B cell (primary cell): ENCODE results near the gene POLDIP3. TPM values are rescaled to one million over a fixed set of nuclear protein-coding genes. Genes with fewer than 3 reads are reported as not detected.
A peak's percentile ranks its signal among the peaks of the same experiment; 100 is the strongest.

Source experiments
- ATAC-seq: fragments of 200-7000 bp; cut with Tn5 transposase; one replicate; pipeline ENCODE4 v1.10.0; 2021; ENCODE audit warnings: low read depth, mild to moderate bottlenecking, moderate number of reproducible peaks, moderate library complexity
- CTCF ChIA-PET: fragments of 350-600 bp; sonication (Branson Sonifier 250); formaldehyde crosslinking; loops from one replicate; lab custom pipeline; 2021; ENCODE audit warnings: antibody characterized with exemption, inconsistent platforms; lab: Charles Lee
- POLR2A ChIA-PET: fragments of 350-600 bp; sonication (Branson Sonifier 250); formaldehyde crosslinking; loops from one replicate; lab custom pipeline; 2021; ENCODE audit warnings: antibody characterized with exemption; lab: Charles Lee
- DNase-seq: peaks from one replicate; pipeline ENCODE4 v3.0.0; 2013
- H2AFZ ChIP-seq: 2 replicates; pipeline ENCODE4 v1.6.1; 2012; ENCODE audit warnings: mild to moderate bottlenecking, low read depth, low read length; ENCODE audit not compliant: insufficient read depth, poor library complexity, severe bottlenecking
- H3K27ac ChIP-seq, 2 donors: 1 replicate in 1 of 2; 2 replicates in 1 of 2; pipeline ENCODE4 v1.5.1; 2012 to 2013; ENCODE audit warnings: low read length in 2 of 2, mild to moderate bottlenecking in 2 of 2, moderate library complexity in 1 of 2
- H3K27me3 ChIP-seq, 4 experiments: fragments of 200-600 bp in 1 of 4; sonication (generic) in 1 of 4; replicated peaks in 1 of 4; 1 replicate in 2 of 4; 2 replicates in 2 of 4; pipeline versions ENCODE4 v1.6.1 to v1.7.0; 2013 to 2016; ENCODE audit warnings: low read length in 3 of 4, mild to moderate bottlenecking in 2 of 4, mixed read lengths in 1 of 4, moderate library complexity in 1 of 4; ENCODE audit not compliant: insufficient read depth in 4 of 4, control insufficient read depth in 3 of 4; ENCODE audit errors: control extremely low read depth in 1 of 4
- H3K36me3 ChIP-seq, 2 experiments: replicated peaks in 1 of 2; 1 replicate in 1 of 2; 2 replicates in 1 of 2; pipeline versions ENCODE4 v1.6.1 to v1.7.1; 2013; ENCODE audit warnings: low read length in 1 of 2; ENCODE audit not compliant: insufficient read depth in 2 of 2, control insufficient read depth in 1 of 2; ENCODE audit errors: control extremely low read depth in 1 of 2, extremely low read depth in 1 of 2
- H3K4me1 ChIP-seq, 2 donors: fragments of 200-600 bp in 1 of 2; sonication (generic) in 1 of 2; 1 replicate in 1 of 2; 2 replicates in 1 of 2; pipeline versions ENCODE4 v1.5.1 to v1.6.1; 2013 to 2017; ENCODE audit warnings: low read length in 2 of 2; ENCODE audit not compliant: control insufficient read depth in 2 of 2, insufficient read depth in 2 of 2
- H3K4me2 ChIP-seq: replicated peaks from 2 replicates; pipeline ENCODE3; 2012; ENCODE audit warnings: mild to moderate bottlenecking, low read depth, low read length; ENCODE audit not compliant: poor library complexity, severe bottlenecking
- H3K4me3 ChIP-seq, 5 experiments: fragments of 200-600 bp in 1 of 5; sonication (generic) in 1 of 5; 1 replicate in 3 of 5; 2 replicates in 2 of 5; pipeline versions ENCODE4 v1.5.1 to v1.7.0; 2011 to 2016; ENCODE audit warnings: low read length in 4 of 5, mild to moderate bottlenecking in 4 of 5, low read depth in 2 of 5, control low read depth in 1 of 5, moderate library complexity in 1 of 5; ENCODE audit not compliant: insufficient read depth in 1 of 5; ENCODE audit errors: control extremely low read depth in 1 of 5, extremely low read depth in 1 of 5
- H3K79me2 ChIP-seq: fragments of 200-600 bp; sonication (generic); one replicate; pipeline ENCODE4 v1.6.0; 2016; ENCODE audit warnings: low read length; ENCODE audit not compliant: control insufficient read depth, insufficient read depth
- H3K9ac ChIP-seq: fragments of 200-600 bp; sonication (generic); 2 replicates; pipeline ENCODE4 v1.6.1; 2017; ENCODE audit warnings: mild to moderate bottlenecking, low read length, moderate library complexity
- H3K9me3 ChIP-seq, 3 donors: one replicate each; pipeline versions ENCODE4 v1.6.1 to v1.7.1; 2013; ENCODE audit warnings: low read length in 2 of 3; ENCODE audit not compliant: control insufficient read depth in 2 of 3, insufficient read depth in 1 of 3; ENCODE audit errors: control extremely low read depth in 1 of 3
- H4K20me1 ChIP-seq: 2 replicates; pipeline ENCODE4 v1.6.0; 2012; ENCODE audit warnings: mild to moderate bottlenecking, low read length; ENCODE audit not compliant: insufficient read depth, control insufficient read depth, poor library complexity, severe bottlenecking
- H3K27ac Mint-ChIP-seq: one replicate; pipeline ENCODE4 v1.8.0; 2021; ENCODE audit warnings: mixed read lengths
- H3K27me3 Mint-ChIP-seq: one replicate; pipeline ENCODE4 v1.8.0; 2021; ENCODE audit warnings: mixed read lengths
- H3K4me1 Mint-ChIP-seq: one replicate; pipeline ENCODE4 v1.8.0; 2021; ENCODE audit warnings: mixed read lengths
- H3K4me3 Mint-ChIP-seq: one replicate; pipeline ENCODE4 v1.8.0; 2021; ENCODE audit warnings: mixed read lengths
- H3K9me3 Mint-ChIP-seq: one replicate; pipeline ENCODE4 v1.8.0; 2022; ENCODE audit warnings: mixed read lengths; ENCODE audit not compliant: insufficient read depth
- EZH2 ChIP-seq: IDR thresholded peaks from 2 replicates; pipeline ENCODE4 v1.6.1; 2012; ENCODE audit warnings: borderline replicate concordance, low read depth, mild to moderate bottlenecking, moderate library complexity, low read length; ENCODE audit not compliant: insufficient read depth, poor library complexity, severe bottlenecking
- WGBS: methylation state at CpG from one replicate; pipeline ENCODE4 v1.1.5; 2013; ENCODE audit warnings: missing lambda C conversion rate; ENCODE audit not compliant: insufficient coverage; 5-methylcytosine and 5-hydroxymethylcytosine counted together
- intact Hi-C: fragments of 100-400 bp; cut with micrococcal nuclease; formaldehyde crosslinking; loops from one replicate; pipeline ENCODE4 v1.10.0; 2022
- polyA plus RNA-seq: library from polyadenylated mRNA; depleted of rRNA; stranded (reverse); fragments of >200 nt; gene quantifications from 2 replicates; pipeline ENCODE4 v1.2.3, GENCODE V29; 2012
- total RNA-seq, 2 donors: library from RNA; stranded (reverse); fragments of 120-200 nt in 1 of 2; gene quantifications; 1 replicate in 1 of 2; 2 replicates in 1 of 2; pipeline versions ENCODE4 v1.2.3 to v1.2.4, GENCODE V29; 2013 to 2022
- TF ChIP-seq, protein P1 (sequence below): fragments of 200-600 bp; IDR thresholded peaks from one replicate; pipeline ENCODE4 v1.8.0; 2022; ENCODE audit warnings: antibody characterized with exemption, mild to moderate bottlenecking

POLDIP3 gene
- total and polyA plus RNA-seq, 2 donors (not counting 1 experiment from before 2014, with no cell fraction given), result 44.9 to 86.5 TPM

DNA sequence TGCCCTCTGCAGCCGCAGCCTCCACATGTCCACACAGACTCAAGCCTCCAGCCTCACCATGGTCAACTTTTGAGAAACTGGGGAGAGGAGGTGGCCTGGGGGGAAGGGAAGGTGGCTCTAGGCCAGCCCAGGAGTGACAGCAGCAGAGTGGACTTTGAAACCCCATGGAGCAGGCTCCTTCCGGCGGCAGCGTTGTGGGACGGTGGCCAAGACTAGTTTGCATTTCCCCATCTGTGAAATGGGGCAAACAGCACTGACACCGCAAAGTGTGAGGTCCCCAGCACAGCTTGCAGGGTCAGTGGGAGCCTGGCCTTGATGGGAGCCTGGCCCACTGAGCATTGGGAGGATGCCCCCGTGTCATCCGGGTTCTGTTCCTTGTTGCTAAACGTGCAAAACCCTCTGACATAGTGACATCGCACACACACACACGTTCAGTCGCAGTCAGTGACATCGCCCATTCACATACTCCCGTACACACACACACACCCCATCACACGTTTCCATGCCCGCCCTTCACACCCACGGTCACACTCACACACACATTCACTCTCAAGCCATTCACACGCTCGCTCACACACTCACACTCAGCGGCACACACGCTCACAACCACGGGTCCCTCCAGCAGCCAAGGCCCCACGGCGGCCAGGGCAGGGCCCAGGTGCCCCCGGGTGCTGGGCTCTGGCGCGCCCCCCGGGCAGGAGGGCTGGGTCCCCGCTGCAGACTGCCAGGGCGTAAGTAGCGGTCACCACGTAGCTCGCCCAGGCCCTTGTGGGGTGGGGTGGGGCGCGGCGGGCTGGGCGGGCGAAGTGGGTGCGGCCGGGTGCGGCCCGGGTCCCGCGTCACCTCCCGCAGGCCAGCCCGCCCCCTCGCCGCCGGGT, 33.9 kb upstream of the POLDIP3 start:
- CTCF ChIA-PET, result interaction anchor here (0.6 to 2.3 kb wide), 2 partner anchors 15 to 27 kb away, joined by 3 to 10 read pairs; no protein-coding TSS in a partner anchor
- Mint-ChIP-seq H3K27me3 (no peaks in the 10 kb centered on the region), H3K4me1 (peaks cover 56% of the 10 kb centered on the region), H3K27ac (peak overlapping the region; percentile 98), H3K4me3 (peak overlapping the region; percentile 99), H3K9me3 (no peaks in the 10 kb centered on the region)
- peak overlapping the region; percentile 28 to 85 for H3K27ac ChIP-seq
- POLR2A ChIA-PET, result interaction anchor here (0.5 to 2.0 kb wide), 4 partner anchors 27 to 286 kb away, joined by 3 to 23 read pairs (median 8); partner anchors contain the start of gene POLDIP3
- WGBS, result 2% methylated on average over 47 of the region's 49 CpGs
- TF ChIP-seq, protein P1, sequence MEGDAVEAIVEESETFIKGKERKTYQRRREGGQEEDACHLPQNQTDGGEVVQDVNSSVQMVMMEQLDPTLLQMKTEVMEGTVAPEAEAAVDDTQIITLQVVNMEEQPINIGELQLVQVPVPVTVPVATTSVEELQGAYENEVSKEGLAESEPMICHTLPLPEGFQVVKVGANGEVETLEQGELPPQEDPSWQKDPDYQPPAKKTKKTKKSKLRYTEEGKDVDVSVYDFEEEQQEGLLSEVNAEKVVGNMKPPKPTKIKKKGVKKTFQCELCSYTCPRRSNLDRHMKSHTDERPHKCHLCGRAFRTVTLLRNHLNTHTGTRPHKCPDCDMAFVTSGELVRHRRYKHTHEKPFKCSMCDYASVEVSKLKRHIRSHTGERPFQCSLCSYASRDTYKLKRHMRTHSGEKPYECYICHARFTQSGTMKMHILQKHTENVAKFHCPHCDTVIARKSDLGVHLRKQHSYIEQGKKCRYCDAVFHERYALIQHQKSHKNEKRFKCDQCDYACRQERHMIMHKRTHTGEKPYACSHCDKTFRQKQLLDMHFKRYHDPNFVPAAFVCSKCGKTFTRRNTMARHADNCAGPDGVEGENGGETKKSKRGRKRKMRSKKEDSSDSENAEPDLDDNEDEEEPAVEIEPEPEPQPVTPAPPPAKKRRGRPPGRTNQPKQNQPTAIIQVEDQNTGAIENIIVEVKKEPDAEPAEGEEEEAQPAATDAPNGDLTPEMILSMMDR, result no peak
- TF ChIP-seq EZH2, result no peak
- H3K9ac ChIP-seq, result peak overlapping the region; percentile 96
- ATAC-seq, result peak; percentile 69
- peaks cover 51% of the 10 kb centered on the region for H4K20me1 ChIP-seq
- peaks cover 50 to 60% of the 10 kb centered on the region in 2 donors for H3K4me1 ChIP-seq
- peaks cover 0 to 7% of the 10 kb centered on the region in 2 experiments for H3K36me3 ChIP-seq
- H3K9me3 ChIP-seq, result no peaks in the 10 kb centered on the region
- peak; percentile 71 for DNase-seq
- peak overlapping the region; percentile 99 for H3K4me2 ChIP-seq
- H3K27me3 ChIP-seq, result no peaks in the 10 kb centered on the region
- H3K4me3 ChIP-seq, result peak overlapping the region; percentile 72 to 86 (median 82)
- intact Hi-C loops, result loop anchor here (1.0 to 2.0 kb wide), 2 partner anchors 14 to 33 kb away; no protein-coding TSS in a partner anchor
- peaks cover 76% of the 10 kb centered on the region for H3K79me2 ChIP-seq
- H2AFZ ChIP-seq, result peak overlapping the region; percentile 86
